Activated T-cell treated with anti-CD3 and anti-CD28 coated beads, Interleukin-2, amount 50 U/mL, for 72 hours (primary cell): ENCODE results near the gene SPRYD4. TPM values are rescaled to one million over a fixed set of nuclear protein-coding genes. Genes with fewer than 3 reads are reported as not detected.
"Not testable (repeated sequence)": the region's sequence is repeated elsewhere in the genome, so short reads cannot be mapped to it uniquely, and the experiment has no call there.

Experiments used
- ATAC-seq, 2 donors: fragments of 150-1000 bp; cut with Tn5 transposase; replicated peaks in 1 of 2; 2 replicates each; pipeline ENCODE4 v1.10.0; 2021; ENCODE audit warnings: moderate library complexity in 2 of 2, mild to moderate bottlenecking in 1 of 2
- DNase-seq, 2 donors: peaks; one replicate each; pipeline ENCODE4 v3.0.0; 2021 to 2022; ENCODE audit warnings: mixed read lengths in 1 of 2
- H3K27ac Mint-ChIP-seq: one replicate; pipeline ENCODE4 v1.8.0; 2022; ENCODE audit warnings: mild to moderate bottlenecking, moderate library complexity, mixed read lengths
- H3K27me3 Mint-ChIP-seq: one replicate; pipeline ENCODE4 v1.8.0; 2022; ENCODE audit warnings: low read depth, mixed read lengths
- H3K36me3 Mint-ChIP-seq, 2 donors: one replicate each; pipeline ENCODE4 v1.8.0; 2022; ENCODE audit warnings: mixed read lengths in 2 of 2, mild to moderate bottlenecking in 1 of 2; ENCODE audit not compliant: insufficient read depth in 2 of 2
- H3K4me1 Mint-ChIP-seq: one replicate; pipeline ENCODE4 v1.8.0; 2022; ENCODE audit warnings: low read depth, mixed read lengths
- H3K4me3 Mint-ChIP-seq, 2 donors: one replicate each; pipeline ENCODE4 v1.8.0; 2022; ENCODE audit warnings: mild to moderate bottlenecking in 2 of 2, mixed read lengths in 2 of 2, moderate library complexity in 2 of 2
- H3K9me3 Mint-ChIP-seq, 2 donors: one replicate each; pipeline ENCODE4 v1.8.0; 2022; ENCODE audit warnings: mixed read lengths in 2 of 2
- total RNA-seq, 2 donors: library from RNA; stranded (reverse); gene quantifications; one replicate each; pipeline ENCODE4 v1.2.3, GENCODE V29; 2022

SPRYD4 gene
- total RNA-seq, result 1 to 10 TPM; 3.8 to 4.4 TPM

GRCh38 chr12:56468216-56469006 lies at the start of gene SPRYD4:
Gene SPRYD4 (plus strand): TSS chr12:56468578. CDS start chr12:56468592, 14 bp downstream.
- Mint-ChIP-seq H3K27ac (peak within 1 kb of the TSS; percentile 97), H3K4me3 (peak within 1 kb of the TSS; percentile 92 to 96), H3K4me1 (peaks cover 37% of the 10 kb centered on the region), H3K27me3 (no peaks in the 10 kb centered on the region), H3K9me3 (no peaks in the 10 kb centered on the region), H3K36me3 (peaks cover 0 to 5% of the 10 kb centered on the region in 2 donors)
- ATAC-seq (peak; percentile 98 to 99), DNase-seq (peak; percentile 95 to 97)

- no peaks in the 10 kb centered on the region for H3K27me3 Mint-ChIP-seq
- no peak for ATAC-seq
- H3K27ac Mint-ChIP-seq, result no peak overlapping the region
- H3K4me3 Mint-ChIP-seq, result no peak overlapping the region
- no peaks in the 10 kb centered on the region for H3K9me3 Mint-ChIP-seq
- peaks cover 16 to 41% of the 10 kb centered on the region in 2 donors for H3K36me3 Mint-ChIP-seq
- H3K4me1 Mint-ChIP-seq, result peaks cover 7% of the 10 kb centered on the region
- no peak for DNase-seq
Measured at GRCh38 chr12:56420411-56420810, 48.0 kb upstream of the SPRYD4 start.

GRCh38 chr12:56425193-56425592 lies 43.2 kb upstream of the SPRYD4 start:
- ATAC-seq (no peak), DNase-seq (no peak)
- Mint-ChIP-seq H3K9me3 (no peaks in the 10 kb centered on the region), H3K4me1 (peaks cover 7% of the 10 kb centered on the region), H3K27ac (peak overlapping the region; percentile 42), H3K27me3 (no peaks in the 10 kb centered on the region), H3K4me3 (no peak overlapping the region), H3K36me3 (peaks cover 20 to 47% of the 10 kb centered on the region in 2 donors)

- peaks cover 15 to 45% of the 10 kb centered on the region in 2 donors for H3K36me3 Mint-ChIP-seq
- H3K4me1 Mint-ChIP-seq, result peaks cover 7% of the 10 kb centered on the region
- H3K27ac Mint-ChIP-seq, result no peak overlapping the region
- no peaks in the 10 kb centered on the region for H3K9me3 Mint-ChIP-seq
- no peak overlapping the region for H3K4me3 Mint-ChIP-seq
- DNase-seq (no peak), ATAC-seq (no peak)
- H3K27me3 Mint-ChIP-seq, result no peaks in the 10 kb centered on the region
Measured at GRCh38 chr12:56425940-56426438, 42.4 kb upstream of the SPRYD4 start.

GRCh38 chr12:56431288-56431687 lies 37.1 kb upstream of the SPRYD4 start:
- no peaks in the 10 kb centered on the region for H3K4me1 Mint-ChIP-seq
- no peaks in the 10 kb centered on the region for H3K9me3 Mint-ChIP-seq
- H3K27me3 Mint-ChIP-seq, result no peaks in the 10 kb centered on the region
- peaks cover 11 to 29% of the 10 kb centered on the region in 2 donors for H3K36me3 Mint-ChIP-seq
- H3K4me3 Mint-ChIP-seq, result no peak overlapping the region
- no peak overlapping the region for H3K27ac Mint-ChIP-seq
- ATAC-seq (no peak), DNase-seq (no peak)

GRCh38 chr12:56431850-56432249 lies 36.5 kb upstream of the SPRYD4 start:
- Mint-ChIP-seq H3K4me1 (no peaks in the 10 kb centered on the region), H3K9me3 (no peaks in the 10 kb centered on the region), H3K27ac (no peak overlapping the region), H3K4me3 (no peak overlapping the region), H3K27me3 (no peaks in the 10 kb centered on the region), H3K36me3 (peaks cover 11 to 28% of the 10 kb centered on the region in 2 donors)
- DNase-seq, result no peak
- ATAC-seq, result no peak

- Mint-ChIP-seq H3K4me1 (no peaks in the 10 kb centered on the region), H3K27me3 (no peaks in the 10 kb centered on the region), H3K4me3 (no peak overlapping the region), H3K36me3 (peaks cover 3 to 14% of the 10 kb centered on the region in 2 donors), H3K9me3 (no peaks in the 10 kb centered on the region), H3K27ac (no peak overlapping the region)
- DNase-seq, result no peak
- no peak for ATAC-seq
Measured at GRCh38 chr12:56434828-56435227, 33.5 kb upstream of the SPRYD4 start.

GRCh38 chr12:56437430-56438176 lies 30.8 kb upstream of the SPRYD4 start:
- no peak overlapping the region for H3K27ac Mint-ChIP-seq
- DNase-seq (no peak), ATAC-seq (no peak)
- no peaks in the 10 kb centered on the region for H3K27me3 Mint-ChIP-seq
- no peak overlapping the region for H3K4me3 Mint-ChIP-seq
- no peaks in the 10 kb centered on the region for H3K4me1 Mint-ChIP-seq
- H3K9me3 Mint-ChIP-seq, result no peaks in the 10 kb centered on the region
- peaks cover 0 to 2% of the 10 kb centered on the region in 2 donors for H3K36me3 Mint-ChIP-seq

GRCh38 chr12:56443208-56443607 lies 25.2 kb upstream of the SPRYD4 start:
- H3K36me3 Mint-ChIP-seq, result peaks cover 11 to 20% of the 10 kb centered on the region in 2 donors
- ATAC-seq, H3K27me3 Mint-ChIP-seq, H3K27ac Mint-ChIP-seq, H3K4me3 Mint-ChIP-seq, DNase-seq, H3K9me3 Mint-ChIP-seq: not testable (repeated sequence)
- H3K4me1 Mint-ChIP-seq, result peaks cover 39% of the 10 kb centered on the region

GRCh38 chr12:56448860-56449621 lies 19.3 kb upstream of the SPRYD4 start, which contains the start of gene TIMELESS:
Gene TIMELESS (minus strand): TSS chr12:56449426. CDS start chr12:56434170, 15,256 bp downstream.
- Mint-ChIP-seq H3K4me3 (peak within 1 kb of the TSS; percentile 94 to 100), H3K36me3 (peaks cover 11 to 16% of the 10 kb centered on the region in 2 donors), H3K27me3 (no peaks in the 10 kb centered on the region), H3K9me3 (peaks cover 0 to 5% of the 10 kb centered on the region in 2 donors), H3K27ac (peak within 1 kb of the TSS; percentile 99), H3K4me1 (peaks cover 49% of the 10 kb centered on the region)
- peak; percentile 98 to 99 for ATAC-seq
- DNase-seq, result peak; percentile 89 to 90

GRCh38 chr12:56449622-56449984 lies 18.8 kb upstream of the SPRYD4 start:
- no peaks in the 10 kb centered on the region for H3K27me3 Mint-ChIP-seq
- H3K4me1 Mint-ChIP-seq, result peaks cover 46% of the 10 kb centered on the region
- peak overlapping the region; percentile 94 to 100 for H3K4me3 Mint-ChIP-seq
- H3K9me3 Mint-ChIP-seq, result peaks cover 0 to 3% of the 10 kb centered on the region in 2 donors
- peaks cover 7 to 10% of the 10 kb centered on the region in 2 donors for H3K36me3 Mint-ChIP-seq
- peak overlapping the region; percentile 99 for H3K27ac Mint-ChIP-seq
- no peak for ATAC-seq
- no peak for DNase-seq

GRCh38 chr12:56450241-56450640 lies 18.1 kb upstream of the SPRYD4 start:
- Mint-ChIP-seq H3K27ac (no peak overlapping the region), H3K9me3 (no peaks in the 10 kb centered on the region), H3K4me1 (peaks cover 43% of the 10 kb centered on the region), H3K36me3 (peaks cover 4 to 7% of the 10 kb centered on the region in 2 donors), H3K4me3 (peak overlapping the region; percentile 94 to 100), H3K27me3 (no peaks in the 10 kb centered on the region)
- DNase-seq (no peak), ATAC-seq (no peak)
